Measurements from ENCODE around the gene ARHGAP31.

GRCh38 chr3:119375510-119375909 lies 81.3 kb downstream of the ARHGAP31 start:
- TF ChIP-seq PPARA (CRISPR knock-in tag; IDR thresholded peaks at IDR 0.05; ENCODE audit: borderline replicate concordance) (no peak), ZNF565 (CRISPR knock-in tag; conservative IDR thresholded peaks at IDR 0.05; ENCODE audit: low read depth) (no peak), ESRRG (CRISPR knock-in tag; IDR thresholded peaks at IDR 0.05) (no peak), TOX (CRISPR knock-in tag; IDR thresholded peaks at IDR 0.05; ENCODE audit: borderline replicate concordance) (no peak)

Data from SK-N-SH treated with all-trans-retinoic acid at 6 μM for 48 hours (cell line).